Caco-2 (cell line): Measurements from ENCODE around the gene BCL2L14. TPM values are rescaled to one million over a fixed set of nuclear protein-coding genes. Genes with fewer than 3 reads are reported as not detected.

Experiments
- BruUV-seq: library from RNA; stranded (reverse); fragments of 400-500 nt; replicated peaks from 2 replicates; lab custom pipeline; 2021; lab: Mats Ljungman, UMichigan
- CTCF ChIA-PET: fragments of 300-600 bp; sonication (Branson Sonifier 250); formaldehyde crosslinking; loops from one replicate; lab custom pipeline; 2022; ENCODE audit warnings: antibody characterized with exemption; lab: Charles Lee
- POLR2A ChIA-PET: fragments of 300-600 bp; sonication (Branson Sonifier 250); formaldehyde crosslinking; loops from one replicate; lab custom pipeline; 2022; ENCODE audit warnings: antibody characterized with exemption; lab: Charles Lee
- DNase-seq, 2 experiments: peaks; one replicate each; pipeline versions ENCODE4 v3.0.0 to v3.0.0-alpha.2; 2020 to 2022
- H3K27me3 ChIP-seq: replicated peaks from 2 replicates; pipeline ENCODE4 v1.6.0; 2011; ENCODE audit warnings: low read length; ENCODE audit not compliant: control insufficient read depth, insufficient read depth
- H3K36me3 ChIP-seq: 2 replicates; pipeline ENCODE4 v1.5.1; 2011; ENCODE audit warnings: low read length; ENCODE audit not compliant: control insufficient read depth, insufficient read depth
- H3K4me1 ChIP-seq: fragments of 250-450 bp; sonication (Bioruptor Pico); 2 replicates; pipeline ENCODE4 v1.5.1; 2020; ENCODE audit warnings: mild to moderate bottlenecking
- H3K4me3 ChIP-seq: 2 replicates; pipeline ENCODE4 v1.5.1; 2011; ENCODE audit warnings: low read depth, mild to moderate bottlenecking, control low read depth, low read length
- H3K9me3 ChIP-seq: fragments of 250-450 bp; sonication (Bioruptor Pico); 2 replicates; pipeline ENCODE4 v1.5.1; 2020; ENCODE audit warnings: mild to moderate bottlenecking, moderate library complexity
- H3K27ac Mint-ChIP-seq: one replicate; pipeline ENCODE4 v1.8.0; 2022; ENCODE audit warnings: mixed read lengths; ENCODE audit not compliant: unreplicated experiment
- H3K27me3 Mint-ChIP-seq: one replicate; pipeline ENCODE4 v1.8.0; 2022; ENCODE audit warnings: mixed read lengths; ENCODE audit not compliant: insufficient read depth, unreplicated experiment
- H3K36me3 Mint-ChIP-seq: one replicate; pipeline ENCODE4 v1.8.0; 2022; ENCODE audit warnings: mild to moderate bottlenecking, mixed read lengths; ENCODE audit not compliant: insufficient read depth, unreplicated experiment
- H3K4me1 Mint-ChIP-seq: one replicate; pipeline ENCODE4 v1.8.0; 2022; ENCODE audit warnings: low read depth, mixed read lengths; ENCODE audit not compliant: unreplicated experiment
- H3K4me3 Mint-ChIP-seq: one replicate; pipeline ENCODE4 v1.8.0; 2022; ENCODE audit warnings: mild to moderate bottlenecking, moderate library complexity, mixed read lengths; ENCODE audit not compliant: unreplicated experiment
- H3K9me3 Mint-ChIP-seq: one replicate; pipeline ENCODE4 v1.8.0; 2022; ENCODE audit warnings: mixed read lengths; ENCODE audit not compliant: unreplicated experiment
- CTCF ChIP-seq, 2 experiments: fragments of 200-600 bp in 1 of 2; IDR thresholded peaks; 1 replicate in 1 of 2; 2 replicates in 1 of 2; pipeline versions ENCODE4 v1.5.1 to v1.8.0; 2011 to 2022; ENCODE audit warnings: antibody characterized with exemption in 1 of 2, control low read depth in 1 of 2, inconsistent platforms in 1 of 2, low read depth in 1 of 2, low read length in 1 of 2, mild to moderate bottlenecking in 1 of 2, moderate library complexity in 1 of 2; ENCODE audit not compliant: insufficient read depth in 1 of 2, severe bottlenecking in 1 of 2, unreplicated experiment in 1 of 2
- intact Hi-C: fragments of 100-400 bp; cut with micrococcal nuclease; formaldehyde crosslinking; loops from one replicate; pipeline ENCODE4 v1.10.0; 2022; ENCODE audit not compliant: unreplicated experiment
- total RNA-seq: library from RNA; stranded (reverse); gene quantifications from 2 replicates; pipeline ENCODE4 v1.2.3, GENCODE V29; 2022

Gene BCL2L14
- total RNA-seq, 1 experiment from 2014 or later: 5.9 TPM

GRCh38 chr12:12088761-12089160 lies 18.0 kb downstream of the BCL2L14 start:
- POLR2A ChIA-PET: no interaction called here
- intact Hi-C loops: no loop called here
- peaks cover 11% of the 10 kb centered on the region; the same call in 1 of the 2 replicates for H3K4me1 ChIP-seq
- CTCF ChIA-PET: no interaction called here
- no peaks in the 10 kb centered on the region for H3K27me3 ChIP-seq
- no TSS peak for BruUV-seq
- Mint-ChIP-seq H3K27me3 (no peaks in the 10 kb centered on the region), H3K4me3 (no peak overlapping the region), H3K9me3 (no peaks in the 10 kb centered on the region), H3K27ac (no peak overlapping the region), H3K36me3 (no peaks in the 10 kb centered on the region), H3K4me1 (peaks cover 24% of the 10 kb centered on the region)
- no peak for DNase-seq
- H3K36me3 ChIP-seq: 0 out of 2 replicates have a peak, but pooled peaks cover 3% of the 10 kb centered on the region
- H3K9me3 ChIP-seq: no peaks in the 10 kb centered on the region
- no peak overlapping the region for H3K4me3 ChIP-seq
- TF ChIP-seq CTCF (IDR thresholded peaks at IDR 0.05; ENCODE audit: insufficient read depth in 1 of 2, low read depth in 1 of 2, low read length in 1 of 2, severe bottlenecking in 1 of 2, unreplicated experiment in 1 of 2): no peak

- peak in 1 of 2 experiments; percentile 19 for DNase-seq
- no TSS peak for BruUV-seq
- no peak overlapping the region for H3K4me3 Mint-ChIP-seq
- H3K9me3 Mint-ChIP-seq: no peaks in the 10 kb centered on the region
- Histone ChIP-seq H3K9me3 (no peaks in the 10 kb centered on the region), H3K4me1 (peaks cover 29% of the 10 kb centered on the region), H3K36me3 (0 out of 2 replicates have a peak, but pooled peaks cover 3% of the 10 kb centered on the region), H3K27me3 (no peaks in the 10 kb centered on the region), H3K4me3 (no peak overlapping the region)
- H3K27me3 Mint-ChIP-seq: no peaks in the 10 kb centered on the region
- no peaks in the 10 kb centered on the region for H3K36me3 Mint-ChIP-seq
- TF ChIP-seq CTCF (IDR thresholded peaks at IDR 0.05; ENCODE audit: insufficient read depth in 1 of 2, low read depth in 1 of 2, low read length in 1 of 2, severe bottlenecking in 1 of 2, unreplicated experiment in 1 of 2): no peak
- CTCF ChIA-PET: no interaction called here
- POLR2A ChIA-PET: no interaction called here
- H3K4me1 Mint-ChIP-seq: peaks cover 41% of the 10 kb centered on the region
- no peak overlapping the region for H3K27ac Mint-ChIP-seq
- intact Hi-C loops: no loop called here
These were observed 20.3 kb downstream of the BCL2L14 start for GRCh38 chr12:12091071-12091470.

- CTCF ChIA-PET: no interaction called here
- peaks cover 40% of the 10 kb centered on the region for H3K4me1 Mint-ChIP-seq
- Histone ChIP-seq H3K27me3 (no peaks in the 10 kb centered on the region), H3K4me3 (no peak overlapping the region), H3K9me3 (no peaks in the 10 kb centered on the region), H3K4me1 (peaks cover 29% of the 10 kb centered on the region), H3K36me3 (0 out of 2 replicates have a peak, but pooled peaks cover 3% of the 10 kb centered on the region)
- H3K9me3 Mint-ChIP-seq: no peaks in the 10 kb centered on the region
- TF ChIP-seq CTCF (IDR thresholded peaks at IDR 0.05; ENCODE audit: insufficient read depth in 1 of 2, low read depth in 1 of 2, low read length in 1 of 2, severe bottlenecking in 1 of 2, unreplicated experiment in 1 of 2): no peak
- no peak for DNase-seq
- intact Hi-C loops: no loop called here
- no peaks in the 10 kb centered on the region for H3K36me3 Mint-ChIP-seq
- H3K27me3 Mint-ChIP-seq: no peaks in the 10 kb centered on the region
- POLR2A ChIA-PET: no interaction called here
- no peak overlapping the region for H3K27ac Mint-ChIP-seq
- H3K4me3 Mint-ChIP-seq: no peak overlapping the region
- no TSS peak for BruUV-seq
These were observed 21.4 kb downstream of the BCL2L14 start for GRCh38 chr12:12091977-12092663.
